A549 treated with RU486 at 1 μM for 4 hours (cell line): ENCODE measurements around the gene IGFL1. TPM values are rescaled to one million over a fixed set of nuclear protein-coding genes. Genes with fewer than 3 reads are reported as not detected.

Source experiments
- total RNA-seq: library from RNA; stranded (reverse); fragments of 200-300 nt; extraction: Qiagen RNA extraction; gene quantifications from 5 replicates; pipeline ENCODE4 v1.2.3, GENCODE V29; 2022; ENCODE audit warnings: low read depth

Gene IGFL1
- 2.2 to 3.1 TPM (median 2.6 TPM) in 5 replicates for total RNA-seq

DNA sequence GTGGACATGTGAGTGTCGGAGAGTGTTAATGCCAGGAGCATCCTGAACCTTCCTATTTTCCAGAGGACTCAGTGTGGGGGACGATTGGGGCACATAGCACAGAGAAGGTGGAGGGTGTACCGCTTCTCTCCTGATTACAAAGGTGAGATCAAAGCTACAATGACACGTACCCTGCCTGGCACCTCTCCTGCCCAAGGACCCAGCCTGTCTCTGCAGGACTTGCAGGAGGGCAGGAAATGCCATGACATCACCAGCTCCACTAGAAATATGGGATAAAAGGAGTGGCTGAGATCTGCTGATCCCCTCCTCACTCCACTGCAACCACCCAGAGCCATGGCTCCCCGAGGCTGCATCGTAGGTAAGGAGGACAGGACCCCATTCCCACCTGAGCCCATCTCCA lies at the start of gene IGFL1:
Gene IGFL1 (plus strand): TSS at position 301 of the 400 bp plus-strand sequence. CDS start 33 bp downstream, at position 334.

Other genes starting within 250 kb of the IGFL1 start
- 3.0 to 6.4 TPM (median 4.6 TPM) in 5 replicates for gene CCDC61, start 234.3 kb upstream of the IGFL1 start, total RNA-seq
- not detected in 5 replicates for gene PGLYRP1, start 206.7 kb upstream of the IGFL1 start, total RNA-seq
- 0.38 to 0.78 TPM (median 0.51 TPM) in 5 replicates for gene IGFL4, start 188.7 kb upstream of the IGFL1 start, total RNA-seq
- 0.27 to 0.32 TPM in 2 of 5 replicates, not detected in the others for gene IGFL3, start 105.1 kb upstream of the IGFL1 start, total RNA-seq
- 0.56 to 0.83 TPM (median 0.67 TPM) in 4 of 5 replicates, not detected in the other for gene IGFL2, start 81.5 kb upstream of the IGFL1 start, total RNA-seq
- gene HIF3A, start 67.3 kb downstream of the IGFL1 start, total RNA-seq, result not detected in 5 replicates
- gene PPP5C, start 117.3 kb downstream of the IGFL1 start, total RNA-seq, result 80.5 to 88.2 TPM (median 82.1 TPM) in 5 replicates
- gene CCDC8, start 183.8 kb downstream of the IGFL1 start, total RNA-seq, result not detected in 5 replicates
- gene PNMA8C, start 199.2 kb downstream of the IGFL1 start, total RNA-seq, result not detected in 5 replicates
- gene PNMA8A, start 241.8 kb downstream of the IGFL1 start, total RNA-seq, result 8.8 to 12.0 TPM (median 11.0 TPM) in 5 replicates